Activated T-cell treated with anti-CD3 and anti-CD28 coated beads, Interleukin-2, amount 50 U/mL, for 72 hours (primary cell): ENCODE results near the gene RIPOR2. TPM values are rescaled to one million over a fixed set of nuclear protein-coding genes. Genes with fewer than 3 reads are reported as not detected.

ENCODE experiments used
- ATAC-seq, 2 donors: fragments of 150-1000 bp; cut with Tn5 transposase; replicated peaks in 1 of 2; 2 replicates each; pipeline ENCODE4 v1.10.0; 2021; ENCODE audit warnings: moderate library complexity in 2 of 2, mild to moderate bottlenecking in 1 of 2
- DNase-seq, 2 donors: peaks; one replicate each; pipeline ENCODE4 v3.0.0; 2021 to 2022; ENCODE audit warnings: mixed read lengths in 1 of 2
- H3K27ac Mint-ChIP-seq: one replicate; pipeline ENCODE4 v1.8.0; 2022; ENCODE audit warnings: mild to moderate bottlenecking, moderate library complexity, mixed read lengths
- H3K27me3 Mint-ChIP-seq: one replicate; pipeline ENCODE4 v1.8.0; 2022; ENCODE audit warnings: low read depth, mixed read lengths
- H3K36me3 Mint-ChIP-seq, 2 donors: one replicate each; pipeline ENCODE4 v1.8.0; 2022; ENCODE audit warnings: mixed read lengths in 2 of 2, mild to moderate bottlenecking in 1 of 2; ENCODE audit not compliant: insufficient read depth in 2 of 2
- H3K4me1 Mint-ChIP-seq: one replicate; pipeline ENCODE4 v1.8.0; 2022; ENCODE audit warnings: low read depth, mixed read lengths
- H3K4me3 Mint-ChIP-seq, 2 donors: one replicate each; pipeline ENCODE4 v1.8.0; 2022; ENCODE audit warnings: mild to moderate bottlenecking in 2 of 2, mixed read lengths in 2 of 2, moderate library complexity in 2 of 2
- H3K9me3 Mint-ChIP-seq, 2 donors: one replicate each; pipeline ENCODE4 v1.8.0; 2022; ENCODE audit warnings: mixed read lengths in 2 of 2
- total RNA-seq, 2 donors: library from RNA; stranded (reverse); gene quantifications; one replicate each; pipeline ENCODE4 v1.2.3, GENCODE V29; 2022

RIPOR2 gene
- total RNA-seq, 2 donors from 2014 or later, result 67.0 to 69.7 TPM

DNA sequence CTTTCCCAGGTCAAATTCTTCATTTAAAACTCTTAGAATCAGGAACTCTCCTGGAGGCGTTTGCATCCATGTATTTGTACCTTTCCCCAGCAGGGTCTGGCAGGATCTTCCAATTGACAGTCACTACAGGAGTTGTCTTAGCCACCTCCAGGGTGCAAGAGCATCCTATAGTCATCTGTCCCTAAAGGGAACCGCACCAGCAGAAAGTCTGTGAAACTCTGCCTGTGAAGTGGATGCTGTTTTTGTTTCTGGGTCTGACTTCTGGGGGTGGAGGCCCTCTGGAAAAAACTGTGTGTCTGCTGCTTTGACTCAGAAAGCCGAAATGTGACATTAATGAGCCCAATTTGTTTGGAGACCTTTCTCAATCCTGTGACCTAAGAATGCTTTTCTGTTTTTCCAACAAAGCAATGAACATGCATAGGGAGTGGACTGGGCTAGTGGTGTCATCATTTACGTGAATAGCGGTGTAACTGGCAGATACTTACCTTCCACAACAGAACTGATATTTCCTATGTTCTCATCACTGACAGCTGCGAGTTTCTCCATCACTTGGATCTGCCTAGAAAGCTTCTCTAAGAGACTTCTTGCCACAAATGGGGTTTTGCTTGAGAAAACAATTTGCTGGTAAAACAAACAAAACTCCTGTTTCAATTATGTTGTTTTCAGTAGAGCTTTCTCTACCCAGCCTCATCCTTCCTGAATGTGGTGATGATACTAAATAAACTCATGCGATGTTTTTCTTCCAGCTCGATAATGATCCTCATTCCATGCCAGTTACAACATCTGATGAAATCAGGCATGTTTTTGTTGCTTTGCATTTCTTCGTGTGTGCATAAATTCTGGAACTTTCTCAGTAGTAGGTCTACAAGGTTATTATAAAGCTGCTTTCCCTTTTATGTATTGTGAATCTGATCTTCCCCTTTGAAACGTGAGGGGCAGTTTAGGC is 103.7 kb downstream of the RIPOR2 start:
- H3K9me3 Mint-ChIP-seq, result no peaks in the 10 kb centered on the region
- ATAC-seq, result peak; percentile 47 to 54
- peaks cover 15 to 16% of the 10 kb centered on the region in 2 donors for H3K36me3 Mint-ChIP-seq
- H3K4me1 Mint-ChIP-seq, result peaks cover 57% of the 10 kb centered on the region
- peak overlapping the region; percentile 92 for H3K27ac Mint-ChIP-seq
- no peaks in the 10 kb centered on the region for H3K27me3 Mint-ChIP-seq
- no peak for DNase-seq
- H3K4me3 Mint-ChIP-seq, result no peak overlapping the region

GRCh38 chr6:24829657-24830056 is 106.1 kb downstream of the RIPOR2 start:
- Mint-ChIP-seq H3K9me3 (no peaks in the 10 kb centered on the region), H3K27ac (peak overlapping the region; percentile 21), H3K27me3 (no peaks in the 10 kb centered on the region), H3K36me3 (peaks cover 13 to 16% of the 10 kb centered on the region in 2 donors), H3K4me1 (peaks cover 36% of the 10 kb centered on the region), H3K4me3 (no peak overlapping the region)
- DNase-seq (no peak), ATAC-seq (no peak)

GRCh38 chr6:24827970-24828369 is 107.8 kb downstream of the RIPOR2 start:
- peaks cover 24% of the 10 kb centered on the region for H3K4me1 Mint-ChIP-seq
- no peak for DNase-seq
- H3K36me3 Mint-ChIP-seq, result peaks cover 13 to 19% of the 10 kb centered on the region in 2 donors
- H3K9me3 Mint-ChIP-seq, result no peaks in the 10 kb centered on the region
- H3K27ac Mint-ChIP-seq, result peak overlapping the region; percentile 91
- no peak overlapping the region for H3K4me3 Mint-ChIP-seq
- H3K27me3 Mint-ChIP-seq, result no peaks in the 10 kb centered on the region
- no peak for ATAC-seq

- ATAC-seq (no peak), DNase-seq (no peak)
- Mint-ChIP-seq H3K4me3 (no peak overlapping the region), H3K9me3 (no peaks in the 10 kb centered on the region), H3K27ac (peak overlapping the region; percentile 91), H3K27me3 (no peaks in the 10 kb centered on the region), H3K36me3 (peaks cover 13 to 19% of the 10 kb centered on the region in 2 donors), H3K4me1 (peaks cover 16% of the 10 kb centered on the region)
These were observed 108.6 kb downstream of the RIPOR2 start for GRCh38 chr6:24827162-24827561.

DNA sequence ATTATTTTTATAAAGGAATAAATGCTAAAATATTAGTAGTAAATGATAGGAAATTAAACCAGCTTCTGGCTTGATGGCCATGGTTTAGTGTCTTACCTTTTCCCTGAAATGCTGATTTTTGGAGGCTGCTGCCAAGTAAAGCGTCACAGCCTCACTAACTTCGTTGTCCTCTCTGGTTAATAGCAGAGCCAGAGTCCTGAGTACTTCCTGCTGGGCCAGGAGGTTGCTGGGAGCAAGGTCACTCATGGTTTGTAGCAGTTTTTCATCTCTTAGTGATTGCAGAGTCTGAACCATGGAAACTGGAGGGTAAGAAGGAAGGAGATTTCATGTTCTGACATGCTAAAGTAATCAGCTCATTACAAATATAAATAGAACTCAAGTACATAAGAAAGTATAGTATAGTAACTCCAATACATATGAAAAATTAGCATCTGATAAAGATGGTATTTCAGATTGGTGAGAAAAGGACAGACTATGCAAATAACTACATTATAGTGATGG is 110.6 kb downstream of the RIPOR2 start:
- peaks cover 11% of the 10 kb centered on the region for H3K4me1 Mint-ChIP-seq
- H3K36me3 Mint-ChIP-seq, result peaks cover 12 to 22% of the 10 kb centered on the region in 2 donors
- H3K27me3 Mint-ChIP-seq, result no peaks in the 10 kb centered on the region
- no peaks in the 10 kb centered on the region for H3K9me3 Mint-ChIP-seq
- H3K27ac Mint-ChIP-seq, result peak overlapping the region; percentile 14
- no peak overlapping the region for H3K4me3 Mint-ChIP-seq
- DNase-seq (no peak), ATAC-seq (no peak)

DNA sequence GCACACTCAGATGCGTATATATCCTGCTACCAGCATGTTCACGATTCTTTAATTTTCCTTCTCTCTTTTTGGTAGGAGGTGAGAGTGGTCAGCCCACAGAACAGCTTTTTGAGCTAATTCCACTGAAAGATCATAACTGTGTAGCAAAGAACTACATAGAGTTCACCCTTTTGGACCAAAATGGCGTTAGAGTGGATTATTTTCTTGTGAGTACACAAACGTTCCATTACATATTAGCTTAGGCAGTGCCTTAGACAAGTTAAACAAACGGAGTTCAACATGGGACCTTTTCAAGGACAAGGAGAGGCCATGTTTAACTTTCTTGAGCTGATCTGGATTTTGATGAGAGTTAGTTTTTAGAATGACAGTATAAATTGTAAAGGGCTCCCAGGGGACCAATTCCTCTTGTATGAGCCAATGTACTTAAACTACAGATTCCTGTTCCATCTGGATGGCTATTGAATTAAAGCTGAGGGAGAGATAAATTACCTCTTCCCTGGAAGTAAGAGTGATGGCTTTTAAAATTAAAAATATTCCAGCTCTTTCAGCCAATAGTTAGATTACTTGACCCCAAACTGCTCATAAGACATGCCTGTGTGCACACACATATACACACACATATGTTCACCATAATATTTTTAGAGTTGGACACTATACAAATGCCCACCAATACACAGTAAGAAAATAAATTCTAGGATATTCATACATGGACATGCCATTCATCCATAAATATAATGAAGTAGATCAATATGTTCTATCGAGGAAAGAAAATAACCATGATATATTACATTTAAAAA is 111.4 kb downstream of the RIPOR2 start:
- Mint-ChIP-seq H3K4me3 (no peak overlapping the region), H3K27ac (peak overlapping the region; percentile 51), H3K27me3 (no peaks in the 10 kb centered on the region), H3K36me3 (peaks cover 12 to 22% of the 10 kb centered on the region in 2 donors), H3K9me3 (no peaks in the 10 kb centered on the region), H3K4me1 (peaks cover 11% of the 10 kb centered on the region)
- ATAC-seq (no peak), DNase-seq (no peak)

DNA sequence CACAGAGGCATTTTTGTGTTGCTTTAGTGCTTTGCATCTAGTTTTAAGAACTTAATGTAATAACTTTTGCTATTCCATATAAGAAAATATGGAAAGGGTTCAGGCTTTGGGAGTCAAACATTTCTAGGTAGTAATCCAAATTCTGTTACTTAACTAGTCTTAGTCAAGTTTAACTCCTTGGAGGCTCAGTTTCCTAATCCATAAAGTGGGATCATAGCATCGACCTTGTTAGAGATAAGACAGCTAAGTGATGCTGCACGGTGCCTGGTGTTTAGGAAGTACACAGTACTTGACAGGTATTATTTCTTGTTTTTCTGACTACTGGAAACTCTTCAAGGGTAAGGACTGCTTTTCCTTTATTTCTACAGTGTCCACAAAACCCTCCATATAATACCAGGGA is 112.6 kb downstream of the RIPOR2 start:
- Mint-ChIP-seq H3K4me1 (peaks cover 11% of the 10 kb centered on the region), H3K4me3 (no peak overlapping the region), H3K9me3 (no peaks in the 10 kb centered on the region), H3K36me3 (peaks cover 10 to 22% of the 10 kb centered on the region in 2 donors), H3K27ac (peak overlapping the region; percentile 17), H3K27me3 (no peaks in the 10 kb centered on the region)
- DNase-seq, result no peak
- no peak for ATAC-seq

GRCh38 chr6:24822696-24823095 is 113.1 kb downstream of the RIPOR2 start:
- no peaks in the 10 kb centered on the region for H3K27me3 Mint-ChIP-seq
- no peak for DNase-seq
- no peak overlapping the region for H3K27ac Mint-ChIP-seq
- H3K4me1 Mint-ChIP-seq, result peaks cover 11% of the 10 kb centered on the region
- no peak overlapping the region for H3K4me3 Mint-ChIP-seq
- ATAC-seq, result no peak
- no peaks in the 10 kb centered on the region for H3K9me3 Mint-ChIP-seq
- peaks cover 10 to 22% of the 10 kb centered on the region in 2 donors for H3K36me3 Mint-ChIP-seq

DNA sequence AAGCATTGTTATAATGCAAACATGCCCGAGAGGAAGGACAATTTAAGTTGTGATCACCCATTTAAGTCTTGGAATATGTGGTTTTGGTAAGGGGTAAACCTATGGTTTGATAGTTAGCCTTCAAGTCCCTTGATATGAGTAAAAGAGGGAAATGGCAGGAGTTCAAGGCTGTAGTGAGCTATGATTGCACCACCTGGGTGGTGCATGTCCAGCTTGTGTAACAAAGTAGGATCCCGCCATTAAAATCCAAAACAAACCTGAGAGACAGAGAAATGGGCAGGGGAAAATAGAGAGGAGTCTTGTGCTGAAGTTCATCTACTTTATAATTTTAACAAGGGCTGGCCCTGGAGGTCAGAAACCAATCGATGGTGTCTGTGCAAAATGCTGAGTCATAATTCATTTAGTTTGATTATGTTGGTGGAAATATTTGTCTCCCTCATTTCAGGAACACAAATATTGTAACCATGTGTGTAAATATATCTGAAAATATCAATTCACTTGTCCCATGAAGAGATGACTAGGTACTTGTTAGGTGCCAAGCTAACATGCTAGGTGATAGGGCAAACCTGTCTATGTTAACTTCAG is 113.8 kb downstream of the RIPOR2 start:
- H3K27ac Mint-ChIP-seq, result peak overlapping the region; percentile 78
- DNase-seq (no peak), ATAC-seq (no peak)
- H3K27me3 Mint-ChIP-seq, result no peaks in the 10 kb centered on the region
- peaks cover 9 to 18% of the 10 kb centered on the region in 2 donors for H3K36me3 Mint-ChIP-seq
- H3K4me3 Mint-ChIP-seq, result no peak overlapping the region
- peaks cover 5% of the 10 kb centered on the region for H3K4me1 Mint-ChIP-seq
- no peaks in the 10 kb centered on the region for H3K9me3 Mint-ChIP-seq

- ATAC-seq, result no peak
- DNase-seq, result no peak
- Mint-ChIP-seq H3K9me3 (no peaks in the 10 kb centered on the region), H3K27ac (no peak overlapping the region), H3K4me1 (peaks cover 5% of the 10 kb centered on the region), H3K27me3 (no peaks in the 10 kb centered on the region), H3K4me3 (no peak overlapping the region), H3K36me3 (peaks cover 6 to 7% of the 10 kb centered on the region in 2 donors)
These were observed 117.4 kb downstream of the RIPOR2 start for GRCh38 chr6:24818346-24818745.

DNA sequence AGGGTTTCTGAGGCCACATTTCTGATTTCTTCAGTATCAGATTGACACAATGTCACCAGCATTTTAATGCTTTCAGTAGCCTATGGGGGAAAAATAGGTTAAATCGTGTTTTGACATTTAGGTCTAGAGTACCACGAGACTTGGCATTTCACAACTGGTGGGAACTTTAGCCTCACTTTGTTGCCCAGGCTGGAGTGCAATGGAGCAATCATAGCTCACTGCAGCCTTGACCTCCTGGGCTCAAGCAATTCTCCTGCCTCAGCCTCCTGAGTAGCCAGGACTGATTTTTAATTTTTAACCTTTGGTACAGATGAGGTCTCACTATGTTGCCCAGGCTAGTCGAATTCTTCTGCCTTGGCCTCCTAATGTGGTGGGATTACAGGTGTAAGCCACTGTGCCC is 126.0 kb downstream of the RIPOR2 start:
- peaks cover 0 to 16% of the 10 kb centered on the region in 2 donors for H3K36me3 Mint-ChIP-seq
- H3K4me3 Mint-ChIP-seq, result no peak overlapping the region
- no peaks in the 10 kb centered on the region for H3K4me1 Mint-ChIP-seq
- H3K27ac Mint-ChIP-seq, result no peak overlapping the region
- H3K9me3 Mint-ChIP-seq, result no peaks in the 10 kb centered on the region
- no peak for ATAC-seq
- no peaks in the 10 kb centered on the region for H3K27me3 Mint-ChIP-seq
- DNase-seq, result no peak

GRCh38 chr6:24807584-24807983 is 128.2 kb downstream of the RIPOR2 start:
- Mint-ChIP-seq H3K27ac (no peak overlapping the region), H3K36me3 (peaks cover 2 to 19% of the 10 kb centered on the region in 2 donors), H3K4me3 (no peak overlapping the region), H3K4me1 (no peaks in the 10 kb centered on the region), H3K9me3 (no peaks in the 10 kb centered on the region), H3K27me3 (no peaks in the 10 kb centered on the region)
- ATAC-seq (no peak), DNase-seq (no peak)
